Sigmoid colon (tissue), 7 donors: Measurements from ENCODE around the gene APOA5. TPM values are rescaled to one million over a fixed set of nuclear protein-coding genes. Genes with fewer than 3 reads are reported as not detected.
A peak's percentile ranks its signal among the peaks of the same experiment; 100 is the strongest.

Experiments
- DNase-seq: peaks from one replicate; pipeline ENCODE4 v3.0.0-alpha.2; 2019
- H3K27ac ChIP-seq, 4 donors: fragments of 200-600 bp; sonication (generic); one replicate each; pipeline ENCODE4 v1.5.1; 2016 to 2019; ENCODE audit warnings: mild to moderate bottlenecking in 1 of 4
- H3K27me3 ChIP-seq, 3 donors: fragments of 200-600 bp; sonication (generic); one replicate each; pipeline ENCODE4 v1.5.1; 2019; ENCODE audit warnings: mild to moderate bottlenecking in 1 of 3
- H3K36me3 ChIP-seq, 4 donors: fragments of 200-600 bp; sonication (generic); one replicate each; pipeline ENCODE4 v1.5.1; 2016 to 2019
- H3K4me1 ChIP-seq, 4 donors: fragments of 200-600 bp; sonication (generic); one replicate each; pipeline ENCODE4 v1.5.1; 2017 to 2019
- H3K4me3 ChIP-seq, 4 donors: fragments of 200-600 bp; sonication (generic); one replicate each; pipeline ENCODE4 v1.5.1; 2017 to 2019; ENCODE audit warnings: mild to moderate bottlenecking in 2 of 4, moderate library complexity in 1 of 4
- H3K9me3 ChIP-seq, 4 donors: fragments of 200-600 bp in 3 of 4; sonication (generic) in 3 of 4; one replicate each; pipeline versions ENCODE4 v1.5.1 to v1.6.1; 2013 to 2019
- CTCF ChIP-seq, 4 experiments: fragments of 450-650 bp in 3 of 4; fragments of 200-600 bp in 1 of 4; IDR thresholded peaks; one replicate each; pipeline ENCODE4 v1.5.1; 2016 to 2019; ENCODE audit warnings: antibody characterized with exemption in 4 of 4, mild to moderate bottlenecking in 3 of 4, moderate library complexity in 2 of 4
- EP300 ChIP-seq, 4 donors: sonication (generic); formaldehyde crosslinking; IDR thresholded peaks; one replicate each; pipeline ENCODE4 v1.6.1; 2017; ENCODE audit warnings: antibody characterized with exemption in 4 of 4
- POLR2A ChIP-seq, 2 donors: fragments of 450-650 bp; IDR thresholded peaks; one replicate each; pipeline ENCODE4 v1.6.1; 2016; ENCODE audit warnings: antibody characterized with exemption in 2 of 2, mild to moderate bottlenecking in 2 of 2, moderate library complexity in 2 of 2
- POLR2AphosphoS5 ChIP-seq, 4 donors: sonication (generic); formaldehyde crosslinking; IDR thresholded peaks; one replicate each; pipeline ENCODE4 v1.6.1; 2017; ENCODE audit warnings: antibody characterized with exemption in 4 of 4
- WGBS, 2 donors: extraction: QIAGEN DNeasy Blood & Tissue Kit; methylation state at CpG; one replicate each; pipeline ENCODE4 v1.1.7; 2013; 5-methylcytosine and 5-hydroxymethylcytosine counted together
- intact Hi-C: fragments of 100-400 bp; cut with DNase I; formaldehyde crosslinking; loops from one replicate; pipeline ENCODE4 v1.15.1; 2023
- polyA plus RNA-seq, 3 donors: library from polyadenylated mRNA; stranded (reverse); fragments of 200-250 nt; gene quantifications; one replicate each; pipeline ENCODE4 v1.2.3, GENCODE V29; 2013
- total RNA-seq, 4 donors: library from RNA; depleted of rRNA; stranded (reverse); fragments of >200 nt; gene quantifications; one replicate each; pipeline ENCODE4 v1.1.0, GENCODE V29; 2016
- donor health status: healthy with polysubstance abuse.
- donor health status: Bipolar disorder and iron deficiency.
- donor health status: healthy.

The APOA5 gene
- total and polyA plus RNA-seq, 7 donors, result not detected

GRCh38 chr11:116833816-116834534, 42.3 kb upstream of the APOA5 start:
- H3K27ac ChIP-seq, result no peak overlapping the region
- WGBS, 2 donors, result 91 to 94% methylated on average over 14 of the region's 14 CpGs
- H3K9me3 ChIP-seq, result no peaks in the 10 kb centered on the region
- H3K27me3 ChIP-seq, result no peaks in the 10 kb centered on the region
- intact Hi-C loops, result no loop called here
- peaks cover 0 to 19% (median 13%) of the 10 kb centered on the region in 4 donors for H3K4me1 ChIP-seq
- no peak for TF ChIP-seq POLR2A (IDR thresholded peaks at IDR 0.05)
- DNase-seq, result no peak
- no peaks in the 10 kb centered on the region for H3K36me3 ChIP-seq
- H3K4me3 ChIP-seq, result no peak overlapping the region

GRCh38 chr11:116833491-116833815, 41.8 kb upstream of the APOA5 start:
- intact Hi-C loops, result no loop called here
- peak; percentile 35 for DNase-seq
- Histone ChIP-seq H3K36me3 (no peaks in the 10 kb centered on the region), H3K27me3 (no peaks in the 10 kb centered on the region), H3K9me3 (no peaks in the 10 kb centered on the region), H3K27ac (no peak overlapping the region), H3K4me3 (no peak overlapping the region), H3K4me1 (peaks cover 0 to 19% (median 13%) of the 10 kb centered on the region in 4 donors)
- 93 to 96% methylated on average over 10 of the region's 10 CpGs for WGBS, 2 donors
- TF ChIP-seq CTCF (IDR thresholded peaks at IDR 0.05) (no peak), POLR2A (IDR thresholded peaks at IDR 0.05) (no peak), EP300 (IDR thresholded peaks at IDR 0.05) (no peak), POLR2AphosphoS5 (IDR thresholded peaks at IDR 0.05) (no peak)

GRCh38 chr11:116832350-116833290, 40.9 kb upstream of the APOA5 start:
- intact Hi-C loops, result no loop called here
- Histone ChIP-seq H3K4me1 (peaks cover 0 to 19% (median 13%) of the 10 kb centered on the region in 4 donors), H3K27me3 (no peaks in the 10 kb centered on the region), H3K9me3 (no peaks in the 10 kb centered on the region), H3K36me3 (no peaks in the 10 kb centered on the region), H3K27ac (no peak overlapping the region), H3K4me3 (no peak overlapping the region)
- no peak for DNase-seq
- WGBS, 2 donors, result 77 to 83% methylated on average over 13 of the region's 13 CpGs
- TF ChIP-seq POLR2A (IDR thresholded peaks at IDR 0.05) (no peak), EP300 (IDR thresholded peaks at IDR 0.05) (no peak), POLR2AphosphoS5 (IDR thresholded peaks at IDR 0.05) (no peak), CTCF (IDR thresholded peaks at IDR 0.05) (no peak)

GRCh38 chr11:116831790-116832349, 40.2 kb upstream of the APOA5 start:
- peaks cover 0 to 19% (median 13%) of the 10 kb centered on the region in 4 donors for H3K4me1 ChIP-seq
- H3K4me3 ChIP-seq, result no peak overlapping the region
- intact Hi-C loops, result no loop called here
- peak; percentile 50 for DNase-seq
- TF ChIP-seq CTCF (IDR thresholded peaks at IDR 0.05) (no peak), POLR2A (IDR thresholded peaks at IDR 0.05) (no peak), POLR2AphosphoS5 (IDR thresholded peaks at IDR 0.05) (no peak), EP300 (IDR thresholded peaks at IDR 0.05) (no peak)
- WGBS, 2 donors, result 78 to 92% methylated on average over 7 of the region's 7 CpGs
- H3K9me3 ChIP-seq, result no peaks in the 10 kb centered on the region
- no peak overlapping the region for H3K27ac ChIP-seq
- no peaks in the 10 kb centered on the region for H3K27me3 ChIP-seq
- no peaks in the 10 kb centered on the region for H3K36me3 ChIP-seq
